ENCODE data around the gene CLINT1. TPM values are rescaled to one million over a fixed set of nuclear protein-coding genes. Genes with fewer than 3 reads are reported as not detected.

The CLINT1 gene
- total and polyA plus RNA-seq, 4 donors: 39.7 to 171 (median 66.2) TPM

DNA sequence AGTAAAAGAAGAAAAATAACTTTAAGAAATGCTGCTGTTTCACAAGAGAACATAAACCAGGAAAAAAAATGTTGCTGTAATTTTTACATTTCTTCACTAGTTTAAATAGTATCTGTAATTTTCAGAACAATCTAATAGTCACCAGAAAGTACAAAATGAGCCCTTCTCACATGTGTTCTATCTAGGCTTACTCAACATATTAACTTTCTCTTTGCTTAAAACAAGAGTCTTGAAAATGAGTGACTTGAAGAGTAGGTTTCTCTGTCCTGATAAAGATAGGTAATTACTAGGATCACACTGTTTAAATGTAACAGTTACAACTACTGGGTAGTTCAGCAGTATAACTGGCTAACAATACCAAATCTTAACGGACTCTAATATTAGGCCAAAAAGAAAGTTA lies 37.5 kb downstream of the CLINT1 start:
- WGBS, 2 donors: 85 to 93% methylated on average over 1 of the region's 1 CpG
- Histone ChIP-seq H3K36me3 (ENCODE audit: control insufficient read depth in 4 of 4, insufficient read depth in 4 of 4, low read length in 4 of 4) (no peaks in the 10 kb centered on the region), H3K4me3 (no peak overlapping the region), H3K27ac (ENCODE audit: low read depth in 1 of 2, low read length in 1 of 2) (no peak overlapping the region), H3K27me3 (ENCODE audit: control insufficient read depth in 3 of 3, insufficient read depth in 3 of 3, low read length in 2 of 3) (no peaks in the 10 kb centered on the region), H3K4me1 (ENCODE audit: control insufficient read depth in 5 of 5, insufficient read depth in 5 of 5, low read length in 5 of 5) (peaks cover 3 to 39% (median 8%) of the 10 kb centered on the region in 5 donors), H3K9ac (ENCODE audit: insufficient read depth in 1 of 2, low read length in 2 of 2) (no peak overlapping the region), H3K9me3 (ENCODE audit: control insufficient read depth in 4 of 4, insufficient read depth in 3 of 4, low read length in 3 of 4) (no peaks in the 10 kb centered on the region)
- DNase-seq (no peak), ATAC-seq (ENCODE audit: insufficient read depth, low FRiP score) (no peak)
- TF ChIP-seq, protein P1, sequence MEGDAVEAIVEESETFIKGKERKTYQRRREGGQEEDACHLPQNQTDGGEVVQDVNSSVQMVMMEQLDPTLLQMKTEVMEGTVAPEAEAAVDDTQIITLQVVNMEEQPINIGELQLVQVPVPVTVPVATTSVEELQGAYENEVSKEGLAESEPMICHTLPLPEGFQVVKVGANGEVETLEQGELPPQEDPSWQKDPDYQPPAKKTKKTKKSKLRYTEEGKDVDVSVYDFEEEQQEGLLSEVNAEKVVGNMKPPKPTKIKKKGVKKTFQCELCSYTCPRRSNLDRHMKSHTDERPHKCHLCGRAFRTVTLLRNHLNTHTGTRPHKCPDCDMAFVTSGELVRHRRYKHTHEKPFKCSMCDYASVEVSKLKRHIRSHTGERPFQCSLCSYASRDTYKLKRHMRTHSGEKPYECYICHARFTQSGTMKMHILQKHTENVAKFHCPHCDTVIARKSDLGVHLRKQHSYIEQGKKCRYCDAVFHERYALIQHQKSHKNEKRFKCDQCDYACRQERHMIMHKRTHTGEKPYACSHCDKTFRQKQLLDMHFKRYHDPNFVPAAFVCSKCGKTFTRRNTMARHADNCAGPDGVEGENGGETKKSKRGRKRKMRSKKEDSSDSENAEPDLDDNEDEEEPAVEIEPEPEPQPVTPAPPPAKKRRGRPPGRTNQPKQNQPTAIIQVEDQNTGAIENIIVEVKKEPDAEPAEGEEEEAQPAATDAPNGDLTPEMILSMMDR (IDR thresholded peaks at IDR 0.05; ENCODE audit: control extremely low read depth, extremely low read depth): no peak

DNA sequence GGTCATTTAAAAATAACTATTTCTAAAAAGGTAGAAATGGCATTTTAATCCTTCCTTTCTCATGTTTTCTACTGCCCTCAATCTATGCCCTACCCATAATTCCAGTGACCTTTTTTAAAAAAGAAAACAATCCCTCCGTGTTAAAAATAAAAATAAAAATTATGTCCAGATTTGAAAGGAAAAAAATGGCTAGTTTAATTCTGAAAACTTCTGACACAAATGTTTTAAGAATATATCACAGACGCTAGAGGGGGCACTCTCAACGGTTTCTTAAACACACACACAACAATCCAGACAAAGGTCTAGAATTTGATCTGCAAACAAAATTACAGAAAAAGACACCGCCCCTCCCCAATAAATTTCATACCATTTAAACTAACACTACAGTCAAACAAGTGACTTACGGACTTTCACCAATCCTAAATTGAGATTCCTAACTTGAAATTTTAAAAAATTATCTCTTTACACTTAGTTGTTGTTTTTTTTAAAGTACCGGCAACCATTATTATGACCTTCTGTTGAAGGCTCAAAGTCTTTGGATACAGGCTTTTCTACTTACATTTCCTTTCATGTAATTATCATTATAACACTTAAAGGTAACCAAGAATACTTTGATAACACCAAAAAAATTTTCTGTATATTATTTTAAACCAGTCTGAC lies 38.2 kb downstream of the CLINT1 start:
- ATAC-seq (ENCODE audit: insufficient read depth, low FRiP score) (peak; percentile 58), DNase-seq (peak in 2 of 3 donors; percentile 74 to 84)
- H3K36me3 ChIP-seq (ENCODE audit: control insufficient read depth in 4 of 4, insufficient read depth in 4 of 4, low read length in 4 of 4): peaks cover 0 to 2% (median 0%) of the 10 kb centered on the region in 4 donors
- H3K27me3 ChIP-seq (ENCODE audit: control insufficient read depth in 3 of 3, insufficient read depth in 3 of 3, low read length in 2 of 3): no peaks in the 10 kb centered on the region
- no peak overlapping the region for H3K9ac ChIP-seq (ENCODE audit: insufficient read depth in 1 of 2, low read length in 2 of 2)
- no peak overlapping the region for H3K4me3 ChIP-seq
- no peaks in the 10 kb centered on the region for H3K9me3 ChIP-seq (ENCODE audit: control insufficient read depth in 4 of 4, insufficient read depth in 3 of 4, low read length in 3 of 4)
- no peak overlapping the region for H3K27ac ChIP-seq (ENCODE audit: low read depth in 1 of 2, low read length in 1 of 2)
- TF ChIP-seq, protein P1 (IDR thresholded peaks at IDR 0.05; ENCODE audit: control extremely low read depth, extremely low read depth): peak; percentile 12
- H3K4me1 ChIP-seq (ENCODE audit: control insufficient read depth in 5 of 5, insufficient read depth in 5 of 5, low read length in 5 of 5): peaks cover 2 to 34% (median 8%) of the 10 kb centered on the region in 5 donors
- 34% methylated on average over 6 of the region's 6 CpGs for WGBS, 2 donors

DNA sequence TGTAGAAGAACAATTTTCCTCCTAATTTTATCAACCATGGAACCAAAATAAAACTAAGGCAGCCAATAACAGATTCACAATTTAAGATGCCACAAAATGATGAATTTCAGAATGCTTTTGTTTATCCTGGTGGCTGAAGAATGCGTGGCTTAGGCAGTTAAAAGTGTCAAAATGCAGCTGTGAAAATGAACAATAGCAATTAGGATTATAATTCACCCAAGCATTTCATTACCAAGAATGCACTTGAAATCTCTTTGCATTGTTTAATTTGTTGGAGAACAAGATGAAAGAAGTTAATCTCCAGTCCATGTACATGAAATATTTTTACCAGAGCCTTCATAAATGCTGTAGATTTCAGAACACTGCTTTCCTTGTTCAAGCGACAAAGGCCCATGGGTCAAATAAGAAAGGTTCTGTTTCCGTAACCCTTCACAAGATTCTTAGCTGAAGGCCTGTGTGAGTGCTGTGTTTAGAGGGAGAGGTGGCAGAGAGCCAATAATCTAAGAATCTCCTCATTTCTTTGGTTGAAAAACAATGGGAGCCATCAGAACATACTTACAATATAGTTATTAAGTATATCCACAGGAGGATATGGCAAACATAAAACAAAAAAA lies 39.3 kb downstream of the CLINT1 start:
- H3K4me1 ChIP-seq (ENCODE audit: control insufficient read depth in 5 of 5, insufficient read depth in 5 of 5, low read length in 5 of 5): peaks cover 2 to 34% (median 8%) of the 10 kb centered on the region in 5 donors
- H3K9ac ChIP-seq (ENCODE audit: insufficient read depth in 1 of 2, low read length in 2 of 2): peak overlapping the region in 1 of 2 donors; percentile 40
- H3K27ac ChIP-seq (ENCODE audit: low read depth in 1 of 2, low read length in 1 of 2): peak overlapping the region in 1 of 2 donors; percentile 2
- ATAC-seq (ENCODE audit: insufficient read depth, low FRiP score): no peak
- H3K36me3 ChIP-seq (ENCODE audit: control insufficient read depth in 4 of 4, insufficient read depth in 4 of 4, low read length in 4 of 4): peaks cover 0 to 7% (median under 1%) of the 10 kb centered on the region in 4 donors
- 53 to 79% methylated on average over 3 of the region's 3 CpGs for WGBS, 2 donors
- no peak overlapping the region for H3K4me3 ChIP-seq
- peak in 2 of 3 donors; percentile 59 to 73 for DNase-seq
- no peaks in the 10 kb centered on the region for H3K9me3 ChIP-seq (ENCODE audit: control insufficient read depth in 4 of 4, insufficient read depth in 3 of 4, low read length in 3 of 4)
- TF ChIP-seq, protein P1 (IDR thresholded peaks at IDR 0.05; ENCODE audit: control extremely low read depth, extremely low read depth): no peak
- H3K27me3 ChIP-seq (ENCODE audit: control insufficient read depth in 3 of 3, insufficient read depth in 3 of 3, low read length in 2 of 3): no peaks in the 10 kb centered on the region
